H9 (cell line): ENCODE measurements around the gene MGMT. TPM values are rescaled to one million over a fixed set of nuclear protein-coding genes. Genes with fewer than 3 reads are reported as not detected.
A peak's percentile ranks its signal among the peaks of the same experiment; 100 is the strongest.

Source experiments
- DNase-seq: peaks from one replicate; pipeline ENCODE4 v3.0.0-alpha.2; 2017
- H2AFZ ChIP-seq: one replicate; pipeline ENCODE4 v1.6.1; 2013; ENCODE audit warnings: mild to moderate bottlenecking, low read length, control low read depth, moderate library complexity
- H2AK5ac ChIP-seq: 2 replicates; pipeline ENCODE4 v1.6.1; 2013; ENCODE audit warnings: low read length, control low read depth, mixed read lengths; ENCODE audit not compliant: insufficient read length
- H2BK120ac ChIP-seq: one replicate; pipeline ENCODE4 v1.6.1; 2013; ENCODE audit warnings: low read depth, mild to moderate bottlenecking, low read length, control low read depth, inconsistent platforms; ENCODE audit not compliant: poor library complexity, severe bottlenecking
- H2BK12ac ChIP-seq: 2 replicates; pipeline ENCODE4 v1.6.1; 2013; ENCODE audit warnings: low read length, control low read depth, mixed read lengths, low read depth; ENCODE audit not compliant: insufficient read length
- H2BK15ac ChIP-seq: 2 replicates; pipeline ENCODE4 v1.6.1; 2013; ENCODE audit warnings: low read depth, low read length, control low read depth
- H2BK20ac ChIP-seq: one replicate; pipeline ENCODE4 v1.6.1; 2013; ENCODE audit warnings: low read depth, mild to moderate bottlenecking, low read length, control low read depth, inconsistent platforms; ENCODE audit not compliant: poor library complexity, severe bottlenecking
- H2BK5ac ChIP-seq: 2 replicates; pipeline ENCODE4 v1.6.1; 2013; ENCODE audit warnings: low read length, control low read depth, mixed read lengths; ENCODE audit not compliant: insufficient read length
- H3K14ac ChIP-seq: 2 replicates; pipeline ENCODE4 v1.6.1; 2013; ENCODE audit warnings: low read length, control low read depth; ENCODE audit not compliant: insufficient read depth
- H3K18ac ChIP-seq: 2 replicates; pipeline ENCODE4 v1.6.1; 2013; ENCODE audit warnings: low read depth, mild to moderate bottlenecking, mixed read lengths, low read length, control low read depth; ENCODE audit not compliant: insufficient read length
- H3K23ac ChIP-seq: 2 replicates; pipeline ENCODE4 v1.6.1; 2013; ENCODE audit warnings: low read length, control low read depth, mixed read lengths, low read depth; ENCODE audit not compliant: insufficient read length
- H3K23me2 ChIP-seq: 2 replicates; pipeline ENCODE4 v1.6.1; 2013; ENCODE audit warnings: low read depth, mild to moderate bottlenecking, mixed read lengths, low read length, control low read depth; ENCODE audit not compliant: insufficient read length, poor library complexity, severe bottlenecking
- H3K27ac ChIP-seq: 2 replicates; pipeline ENCODE4 v1.5.1; 2013; ENCODE audit warnings: low read length, control low read depth, mixed read lengths, low read depth; ENCODE audit not compliant: insufficient read length
- H3K27me3 ChIP-seq: 2 replicates; pipeline ENCODE4 v1.6.1; 2013; ENCODE audit warnings: low read length, control low read depth, inconsistent platforms; ENCODE audit not compliant: insufficient read depth
- H3K4ac ChIP-seq: 2 replicates; pipeline ENCODE4 v1.6.1; 2013; ENCODE audit warnings: low read depth, mild to moderate bottlenecking, control low read depth, inconsistent platforms, low read length, moderate library complexity
- H3K4me1 ChIP-seq: 2 replicates; pipeline ENCODE4 v1.6.1; 2013; ENCODE audit warnings: low read length, control low read depth, inconsistent platforms; ENCODE audit not compliant: insufficient read depth
- H3K4me2 ChIP-seq: 2 replicates; pipeline ENCODE4 v1.6.1; 2013; ENCODE audit warnings: low read length, control low read depth, mixed read lengths; ENCODE audit not compliant: insufficient read length, insufficient read depth
- H3K56ac ChIP-seq: 2 replicates; pipeline ENCODE4 v1.6.1; 2013; ENCODE audit warnings: low read depth, mild to moderate bottlenecking, mixed read lengths, low read length, control low read depth; ENCODE audit not compliant: insufficient read length
- H3K79me1 ChIP-seq: 2 replicates; pipeline ENCODE4 v1.6.1; 2013; ENCODE audit warnings: low read depth, mild to moderate bottlenecking, moderate library complexity, low read length, control low read depth, inconsistent platforms; ENCODE audit not compliant: insufficient read depth, poor library complexity, severe bottlenecking
- H3K79me2 ChIP-seq: 2 replicates; pipeline ENCODE4 v1.6.1; 2013; ENCODE audit warnings: low read length, control low read depth, inconsistent platforms; ENCODE audit not compliant: insufficient read depth
- H3K9ac ChIP-seq: 2 replicates; pipeline ENCODE4 v1.6.1; 2013; ENCODE audit warnings: low read length, control low read depth, mixed read lengths; ENCODE audit not compliant: insufficient read length; ENCODE audit errors: extremely low read depth
- H3K9me3 ChIP-seq: one replicate; pipeline ENCODE4 v1.6.1; 2013; ENCODE audit warnings: low read depth, low read length, inconsistent platforms; ENCODE audit not compliant: control insufficient read depth
- H3T11ph ChIP-seq: one replicate; pipeline ENCODE4 v1.6.1; 2013; ENCODE audit warnings: mild to moderate bottlenecking, low read length, control low read depth, inconsistent platforms
- H4K20me1 ChIP-seq: one replicate; pipeline ENCODE4 v1.6.1; 2013; ENCODE audit not compliant: control insufficient read depth, insufficient read length, insufficient read depth
- H4K5ac ChIP-seq: 2 replicates; pipeline ENCODE4 v1.6.1; 2013; ENCODE audit warnings: low read depth, mild to moderate bottlenecking, mixed read lengths, low read length, control low read depth; ENCODE audit not compliant: insufficient read length
- H4K8ac ChIP-seq: replicated peaks from 2 replicates; pipeline ENCODE4 v1.6.1; 2013; ENCODE audit warnings: low read length, control low read depth, mixed read lengths, low read depth; ENCODE audit not compliant: insufficient read length
- H4K91ac ChIP-seq: 2 replicates; pipeline ENCODE4 v1.6.1; 2013; ENCODE audit warnings: low read depth, mild to moderate bottlenecking, moderate library complexity, mixed read lengths, low read length, control low read depth; ENCODE audit not compliant: insufficient read length
- H3K27ac Mint-ChIP-seq, 3 experiments: 2 replicates in 2 of 3; 3 replicates in 1 of 3; pipeline ENCODE4 v1.8.0; 2020 to 2021; ENCODE audit warnings: mixed read lengths in 3 of 3, mild to moderate bottlenecking in 1 of 3, moderate library complexity in 1 of 3
- H3K27me3 Mint-ChIP-seq: 2 replicates; pipeline ENCODE4 v1.8.0; 2021; ENCODE audit warnings: low read depth, mild to moderate bottlenecking, moderate library complexity, mixed read lengths
- H3K36me3 Mint-ChIP-seq, 3 experiments: 2 replicates in 2 of 3; 3 replicates in 1 of 3; pipeline ENCODE4 v1.8.0; 2020 to 2021; ENCODE audit warnings: low read depth in 3 of 3, mixed read lengths in 3 of 3; ENCODE audit not compliant: insufficient read depth in 1 of 3
- H3K4me1 Mint-ChIP-seq, 2 experiments: 2 replicates each; pipeline ENCODE4 v1.8.0; 2020; ENCODE audit warnings: mixed read lengths in 2 of 2
- H3K4me3 Mint-ChIP-seq, 2 experiments: 2 replicates in 1 of 2; 3 replicates in 1 of 2; pipeline ENCODE4 v1.8.0; 2020 to 2021; ENCODE audit warnings: mild to moderate bottlenecking in 2 of 2, mixed read lengths in 2 of 2, moderate library complexity in 1 of 2
- H3K9me3 Mint-ChIP-seq, 2 experiments: 2 replicates in 1 of 2; 3 replicates in 1 of 2; pipeline ENCODE4 v1.8.0; 2020; ENCODE audit warnings: mild to moderate bottlenecking in 2 of 2, mixed read lengths in 2 of 2, moderate library complexity in 1 of 2
- WGBS: extraction: QIAGEN DNeasy Blood & Tissue Kit; methylation state at CpG from one replicate; pipeline ENCODE4 v1.1.7; 2013; ENCODE audit warnings: missing lambda C conversion rate, low lambda C conversion rate, mixed read lengths; ENCODE audit not compliant: insufficient read length; ENCODE audit errors: extremely low coverage; 5-methylcytosine and 5-hydroxymethylcytosine counted together
- total RNA-seq: library from RNA; stranded (reverse); gene quantifications from 2 replicates; pipeline ENCODE4 v1.2.1, GENCODE V29; 2021
- TF ChIP-seq, protein P1 (sequence below): fragments of 200-600 bp; sonication (generic); conservative IDR thresholded peaks from 3 replicates; pipeline ENCODE4 v1.8.0; 2021; ENCODE audit warnings: antibody characterized with exemption, mild to moderate bottlenecking

Gene MGMT
- total RNA-seq, 1 experiment from 2014 or later = 18.4 TPM

DNA sequence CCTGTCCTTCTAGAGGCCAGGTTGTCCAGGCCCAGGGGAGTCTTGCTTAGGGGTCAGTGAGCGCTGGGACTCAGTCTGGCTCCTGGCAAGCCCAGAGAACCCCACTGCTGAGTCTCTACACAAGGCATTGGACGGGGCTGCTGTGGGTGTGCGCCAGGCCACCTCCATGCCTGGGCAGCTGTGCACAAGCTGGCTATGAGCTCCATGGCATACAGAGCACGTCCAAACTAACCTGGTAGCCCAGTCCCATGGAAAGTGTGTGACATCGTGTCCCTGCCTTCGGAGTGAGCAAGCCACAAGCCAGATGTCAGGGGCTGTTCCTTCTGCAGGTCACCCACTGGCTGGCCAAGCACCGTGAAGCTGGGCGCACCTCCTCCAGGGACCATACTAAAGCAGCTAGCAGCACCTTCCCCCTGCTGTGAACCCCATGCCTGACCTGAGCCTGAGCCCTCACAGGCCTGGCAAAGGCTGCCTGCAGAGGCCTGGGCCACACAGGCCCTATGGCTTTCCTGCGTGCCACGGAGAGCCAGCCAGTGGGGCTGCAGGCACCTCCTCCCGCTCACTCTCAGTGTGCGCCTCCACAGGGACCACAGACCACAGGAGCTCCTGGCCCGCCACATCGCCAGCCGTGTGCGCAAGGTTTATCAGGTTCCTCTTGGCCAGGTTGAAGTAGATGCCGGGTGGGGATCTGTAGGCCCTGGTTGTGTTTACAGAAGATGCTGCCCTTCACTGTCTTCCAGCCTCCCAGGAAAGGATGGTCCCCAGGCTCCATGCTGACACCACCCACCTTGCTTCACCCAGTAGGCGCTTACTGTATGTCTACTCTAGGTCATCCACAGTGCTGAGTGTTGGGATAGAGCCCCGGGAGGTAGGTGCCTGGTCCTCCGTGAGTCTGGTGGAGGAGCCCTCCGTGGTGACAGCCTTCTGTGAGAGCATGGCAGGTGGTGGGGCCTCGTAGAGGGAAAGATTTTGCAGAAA, 277.4 kb downstream of the MGMT start:
- H3K4me1 ChIP-seq = no peaks in the 10 kb centered on the region
- TF ChIP-seq, protein P1, sequence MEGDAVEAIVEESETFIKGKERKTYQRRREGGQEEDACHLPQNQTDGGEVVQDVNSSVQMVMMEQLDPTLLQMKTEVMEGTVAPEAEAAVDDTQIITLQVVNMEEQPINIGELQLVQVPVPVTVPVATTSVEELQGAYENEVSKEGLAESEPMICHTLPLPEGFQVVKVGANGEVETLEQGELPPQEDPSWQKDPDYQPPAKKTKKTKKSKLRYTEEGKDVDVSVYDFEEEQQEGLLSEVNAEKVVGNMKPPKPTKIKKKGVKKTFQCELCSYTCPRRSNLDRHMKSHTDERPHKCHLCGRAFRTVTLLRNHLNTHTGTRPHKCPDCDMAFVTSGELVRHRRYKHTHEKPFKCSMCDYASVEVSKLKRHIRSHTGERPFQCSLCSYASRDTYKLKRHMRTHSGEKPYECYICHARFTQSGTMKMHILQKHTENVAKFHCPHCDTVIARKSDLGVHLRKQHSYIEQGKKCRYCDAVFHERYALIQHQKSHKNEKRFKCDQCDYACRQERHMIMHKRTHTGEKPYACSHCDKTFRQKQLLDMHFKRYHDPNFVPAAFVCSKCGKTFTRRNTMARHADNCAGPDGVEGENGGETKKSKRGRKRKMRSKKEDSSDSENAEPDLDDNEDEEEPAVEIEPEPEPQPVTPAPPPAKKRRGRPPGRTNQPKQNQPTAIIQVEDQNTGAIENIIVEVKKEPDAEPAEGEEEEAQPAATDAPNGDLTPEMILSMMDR = no peak
- H3K56ac ChIP-seq = no peak overlapping the region
- H3K27ac ChIP-seq = no peak overlapping the region
- no peaks in the 10 kb centered on the region for H4K20me1 ChIP-seq
- H3K14ac ChIP-seq = no peak overlapping the region
- H2BK15ac ChIP-seq = no peak overlapping the region
- H4K8ac ChIP-seq = no peak overlapping the region
- no peak overlapping the region for H3K4me2 ChIP-seq
- H2AFZ ChIP-seq = no peak overlapping the region
- no peaks in the 10 kb centered on the region for H3K23me2 ChIP-seq
- Mint-ChIP-seq H3K4me1 (peaks cover 0 to 5% of the 10 kb centered on the region in 2 experiments; a peak in 2 of 4 replicates), H3K36me3 (peaks cover 4 to 15% (median 5%) of the 10 kb centered on the region in 3 experiments), H3K4me3 (no peak overlapping the region), H3K27me3 (no peaks in the 10 kb centered on the region), H3K27ac (no peak overlapping the region), H3K9me3 (peaks cover 10 to 11% of the 10 kb centered on the region in 2 experiments)
- no peak overlapping the region for H2BK12ac ChIP-seq
- H3K4ac ChIP-seq = no peak overlapping the region
- DNase-seq = peak; percentile 18
- no peak overlapping the region for H3K9ac ChIP-seq
- H3K79me1 ChIP-seq = no peaks in the 10 kb centered on the region
- WGBS = no CpG with 5 or more reads among the region's 22 CpGs
- H2BK20ac ChIP-seq = no peak overlapping the region
- no peaks in the 10 kb centered on the region for H3K27me3 ChIP-seq
- no peaks in the 10 kb centered on the region for H3K79me2 ChIP-seq
- H3K18ac ChIP-seq = no peak overlapping the region
- no peak overlapping the region for H2AK5ac ChIP-seq
- H2BK120ac ChIP-seq = no peak overlapping the region
- H4K91ac ChIP-seq = no peak overlapping the region
- H3K9me3 ChIP-seq = peaks cover 3% of the 10 kb centered on the region
- H2BK5ac ChIP-seq = no peak overlapping the region
- no peak overlapping the region for H4K5ac ChIP-seq
- H3K23ac ChIP-seq = no peak overlapping the region
- no peak overlapping the region for H3T11ph ChIP-seq
